HG03060 (cell line): ENCODE data around the gene LRCH4.

ENCODE experiments used
- ATAC-seq: cut with Tn5 transposase; IDR thresholded peaks from one replicate; pipeline ENCODE4 v1.9.1; 2021; ENCODE audit warnings: low read depth, moderate number of reproducible peaks; ENCODE audit not compliant: unreplicated experiment

The LRCH4 gene

GRCh38 chr7:100585511-100586265 is at the start of gene LRCH4:
Gene LRCH4, minus strand, starts transcription at chr7:100586129. Its CDS starts 29 bp downstream, at chr7:100586100.
- peak; percentile 18 for ATAC-seq

GRCh38 chr7:100632951-100633717 is 47.2 kb upstream of the LRCH4 start:
- ATAC-seq: no peak

DNA sequence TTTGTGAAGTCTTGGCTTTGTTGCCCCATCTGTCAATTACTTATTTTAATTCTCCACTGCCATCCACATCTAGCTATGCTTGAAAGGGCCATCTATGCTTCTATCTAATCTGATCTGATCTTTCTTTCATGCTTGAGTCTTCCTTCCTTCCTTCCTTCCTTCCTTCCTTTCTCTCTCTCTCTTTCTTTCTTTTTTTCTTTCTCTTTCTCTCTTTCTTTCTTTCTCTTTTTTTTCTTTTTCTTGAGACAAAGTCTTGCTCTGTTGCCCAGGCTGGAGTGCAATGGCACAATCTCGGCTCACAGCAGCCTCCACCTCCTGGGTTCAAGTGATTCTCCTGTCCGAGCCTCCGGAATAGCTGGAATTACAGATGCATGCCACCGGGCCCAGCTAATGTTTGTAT is 44.1 kb upstream of the LRCH4 start:
- ATAC-seq: no peak

DNA sequence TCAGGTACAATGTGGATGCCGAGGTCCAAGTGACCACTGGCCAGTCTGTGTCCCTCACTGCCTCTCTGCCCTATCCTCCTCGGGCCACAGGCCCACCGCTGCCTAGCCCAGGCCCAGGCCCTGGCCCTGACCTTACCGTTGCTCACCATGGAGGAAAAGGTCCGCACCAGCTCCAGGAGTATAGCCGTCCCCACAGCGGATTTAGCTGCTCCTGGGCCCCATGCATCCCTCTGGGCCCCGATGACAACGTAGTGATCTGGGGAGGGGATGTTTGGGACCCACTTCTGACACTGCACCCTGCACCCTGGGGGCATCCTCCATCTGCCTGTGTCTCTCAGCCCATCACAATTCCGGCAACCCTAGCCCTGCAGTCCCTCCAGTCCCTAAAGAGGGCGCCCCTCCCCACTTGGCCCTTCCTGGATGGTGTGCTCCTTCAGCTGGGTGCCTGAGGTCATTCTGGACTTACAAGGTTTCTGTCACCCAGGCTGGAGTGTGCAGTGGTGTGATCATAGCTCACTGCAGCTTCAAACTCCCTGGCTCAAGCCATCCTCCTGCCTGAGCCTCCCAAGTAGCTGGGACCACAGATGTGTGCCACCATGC is 43.3 kb upstream of the LRCH4 start:
- no peak for ATAC-seq

- ATAC-seq: no peak
These were observed 41.3 kb upstream of the LRCH4 start for GRCh38 chr7:100627238-100627549.

- no peak for ATAC-seq
These were observed 40.8 kb upstream of the LRCH4 start for GRCh38 chr7:100626530-100627237.

DNA sequence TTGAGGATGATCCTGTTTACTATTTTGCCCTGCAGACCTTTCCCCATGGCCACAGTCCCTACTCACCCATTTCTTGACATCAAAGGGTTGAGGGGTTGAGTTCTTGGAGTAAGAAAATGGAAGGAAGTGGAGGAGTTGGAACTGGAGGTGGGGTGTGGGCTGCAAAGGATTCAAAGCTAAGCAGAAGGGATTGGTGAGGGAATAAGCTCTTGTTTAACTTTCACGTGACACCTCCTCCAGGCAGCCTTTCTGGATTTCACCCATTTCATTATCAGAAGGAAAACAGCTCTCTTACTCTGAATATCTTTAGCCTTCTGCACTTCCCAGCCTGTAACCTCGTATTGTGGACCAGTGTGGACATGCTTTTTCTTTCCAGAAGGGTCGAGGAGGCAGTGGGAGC is 40.1 kb upstream of the LRCH4 start:
- ATAC-seq: no peak

GRCh38 chr7:100623951-100624824 is 38.3 kb upstream of the LRCH4 start:
- no peak for ATAC-seq

DNA sequence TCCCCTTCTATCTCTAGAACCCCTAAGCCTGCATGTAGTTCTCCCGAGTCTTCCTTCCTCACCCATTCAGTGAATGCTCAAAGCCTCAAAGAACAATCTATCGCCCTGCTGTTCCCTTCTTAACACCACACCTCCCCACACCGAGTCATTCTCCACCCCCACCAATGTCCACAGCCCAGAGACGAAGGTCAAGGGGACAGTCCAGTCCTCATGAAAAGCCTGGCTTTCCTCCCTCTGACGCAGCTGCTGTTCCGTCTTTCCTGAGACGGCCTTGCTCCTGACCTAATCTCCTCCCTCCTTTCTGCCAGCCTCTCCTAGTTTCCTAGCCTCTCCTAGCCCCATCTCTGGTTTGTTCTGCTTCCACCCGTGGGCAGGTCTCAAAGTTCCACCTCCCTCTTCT is 35.6 kb upstream of the LRCH4 start:
- no peak for ATAC-seq

DNA sequence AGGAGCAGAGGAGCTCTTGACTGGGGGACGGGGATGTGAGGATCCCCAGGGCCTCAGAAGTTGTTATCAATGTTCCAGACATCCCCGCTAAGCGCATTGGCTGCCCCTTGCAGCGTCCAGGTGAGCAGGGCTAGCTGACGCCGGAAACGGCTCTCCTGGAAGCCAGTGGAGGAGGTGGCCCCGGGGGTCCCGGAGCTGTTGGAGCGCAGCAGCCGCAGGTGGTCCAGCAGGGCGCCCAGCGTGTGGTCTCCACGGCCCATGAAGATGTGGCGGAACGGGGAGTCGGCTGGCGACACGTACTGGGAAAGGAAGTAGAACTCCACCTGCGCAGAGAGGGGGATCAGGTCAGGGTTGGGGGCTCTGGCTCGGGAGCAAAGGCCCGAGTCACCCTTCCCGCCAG is 34.9 kb upstream of the LRCH4 start:
- ATAC-seq: no peak

GRCh38 chr7:100620239-100620638 is 34.3 kb upstream of the LRCH4 start:
- no peak for ATAC-seq

DNA sequence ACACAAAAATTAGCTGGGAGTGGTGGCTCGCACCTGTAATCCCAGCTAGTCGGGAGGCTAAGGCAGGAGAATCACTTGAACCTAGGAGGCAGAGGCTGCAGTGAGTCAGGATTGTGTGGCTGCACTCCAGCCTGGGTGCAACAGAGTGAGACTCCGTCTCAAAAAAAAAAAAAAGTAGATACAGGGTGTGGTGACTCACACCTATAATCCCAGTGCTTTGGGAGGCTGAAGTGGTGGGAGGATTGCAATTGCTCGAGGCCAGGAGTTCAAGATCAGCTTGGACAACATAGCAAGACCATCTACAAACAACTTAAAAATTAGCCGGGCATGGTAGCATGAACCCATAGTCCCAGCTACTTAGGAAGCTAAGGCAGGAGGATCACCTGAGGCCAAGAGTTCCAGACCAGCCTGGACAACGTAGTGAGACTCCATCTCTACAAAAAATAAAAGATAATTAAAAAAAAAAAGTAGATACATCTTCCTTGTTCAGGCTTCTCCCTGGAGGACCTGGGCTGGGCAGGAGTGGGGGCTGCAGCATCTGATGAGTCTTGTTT is 28.5 kb upstream of the LRCH4 start:
- no peak for ATAC-seq

DNA sequence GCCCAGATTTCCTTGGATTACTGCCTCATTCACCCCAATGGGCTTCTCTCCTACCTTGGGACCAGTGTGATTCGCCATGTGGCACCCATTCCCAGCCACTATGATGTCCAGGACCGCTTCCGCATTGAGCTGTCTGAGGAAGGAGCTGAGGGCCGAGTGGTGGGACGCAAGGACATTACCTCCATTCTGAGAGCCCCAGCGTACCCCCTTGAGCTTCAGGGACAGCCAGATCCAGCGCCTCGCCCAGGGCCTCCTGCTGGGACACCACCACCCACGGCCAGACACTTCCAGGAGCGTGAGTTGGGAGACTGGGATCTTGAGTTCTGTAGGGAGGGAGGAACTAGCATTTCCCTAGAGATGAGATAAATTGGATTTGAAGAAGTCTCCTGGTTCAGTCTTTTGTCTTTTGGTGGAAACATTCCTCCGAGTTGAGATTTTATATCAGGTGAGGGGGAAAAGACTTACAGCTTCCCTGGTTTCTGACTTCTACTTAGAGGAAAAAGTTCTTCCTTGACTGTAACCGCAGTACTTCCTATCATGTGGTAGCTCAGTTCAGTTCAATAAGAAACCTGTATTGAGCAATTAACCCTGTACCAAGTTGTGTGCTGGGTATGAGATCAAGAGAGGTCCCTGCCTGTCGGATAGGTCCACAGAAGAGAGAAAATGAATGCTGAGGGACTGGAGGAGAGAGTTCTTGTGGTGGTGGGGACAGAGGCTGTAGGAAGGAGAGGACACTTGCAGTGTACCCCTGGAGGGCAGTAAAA is 27.7 kb upstream of the LRCH4 start:
- ATAC-seq: no peak

- no peak for ATAC-seq
These were observed 26.9 kb upstream of the LRCH4 start for GRCh38 chr7:100612730-100613390.

DNA sequence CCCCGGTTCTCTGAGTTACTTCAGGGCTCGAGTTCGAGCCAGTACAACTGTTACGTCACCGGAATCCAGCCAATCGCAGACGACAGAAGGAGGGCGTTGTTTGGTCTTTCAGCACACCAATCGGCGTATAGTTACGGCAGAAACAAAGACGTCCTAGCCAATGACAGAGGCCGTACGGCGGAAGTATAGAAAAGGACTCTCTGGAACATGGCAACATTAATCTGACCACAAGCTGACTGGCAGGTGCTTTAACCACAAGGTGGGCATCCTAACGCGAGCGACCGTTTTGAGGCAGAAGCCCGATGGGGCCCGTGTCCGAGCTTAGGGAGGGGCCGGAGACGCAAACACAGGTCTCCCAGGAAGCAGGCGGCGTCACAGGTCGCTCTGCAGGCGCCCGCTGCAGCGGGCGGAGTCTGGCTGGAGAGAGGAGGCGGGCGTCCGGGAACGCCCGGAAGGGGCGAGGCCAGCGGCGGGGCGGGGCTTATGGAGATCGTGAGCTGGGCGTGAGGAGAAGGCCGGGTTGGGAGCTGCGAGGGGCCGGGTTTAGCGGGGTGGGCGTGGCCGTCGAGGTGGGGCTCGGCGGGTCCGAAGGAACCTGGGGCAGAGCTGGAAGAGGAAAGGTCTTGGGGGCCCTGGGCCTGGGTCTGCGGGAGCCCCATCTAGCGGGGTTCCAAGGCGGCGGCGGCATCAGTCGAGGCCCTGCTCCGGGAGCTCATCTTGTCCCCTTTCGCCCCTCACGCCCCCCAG is 26.2 kb upstream of the LRCH4 start, which contains the start of gene MOSPD3:
Gene MOSPD3, plus strand, starts transcription at position 558 of the 747 bp plus-strand sequence. CDS start 252 bp downstream, outside the sequence.
- ATAC-seq: peak; percentile 93

DNA sequence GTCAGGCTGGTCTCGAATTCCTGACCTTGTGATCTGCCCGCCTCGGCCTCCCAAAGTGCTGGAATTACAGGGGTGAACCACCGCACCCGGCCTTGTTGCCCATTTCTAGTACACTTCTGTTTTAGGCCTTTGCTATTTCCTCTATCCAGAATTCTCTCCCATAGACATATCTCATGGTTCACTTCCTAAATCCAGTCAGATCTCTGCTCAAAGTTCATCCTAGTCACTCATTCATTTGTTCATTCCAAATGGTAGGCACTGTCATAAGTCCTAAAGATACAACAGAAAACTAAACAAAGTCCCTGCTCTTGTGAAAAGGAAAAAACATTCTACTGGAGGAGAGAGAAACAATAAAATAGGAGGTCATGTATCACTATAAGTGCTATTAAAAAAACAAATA is 24.0 kb upstream of the LRCH4 start:
- ATAC-seq: no peak

DNA sequence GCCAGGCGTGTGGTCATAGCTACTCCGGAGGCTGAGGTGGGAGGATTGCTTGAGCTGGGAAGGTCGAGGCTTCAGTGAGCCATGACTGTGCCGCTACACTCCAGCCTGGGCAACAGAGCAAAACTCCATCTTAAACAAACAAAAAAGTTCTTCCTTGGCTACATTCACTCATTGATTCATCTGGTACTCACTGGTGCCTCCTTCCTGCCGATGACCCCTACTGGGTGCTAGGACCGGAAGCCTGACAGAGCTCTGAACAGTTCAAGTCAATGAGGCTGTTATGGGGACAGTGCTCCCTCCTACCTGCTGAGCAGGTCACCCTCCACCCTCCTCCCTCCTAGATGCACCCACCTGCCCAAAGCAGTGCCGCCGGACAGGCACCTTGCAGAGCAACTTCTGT is 21.2 kb upstream of the LRCH4 start:
- no peak for ATAC-seq

GRCh38 chr7:100606313-100606712 is 20.4 kb upstream of the LRCH4 start:
- no peak for ATAC-seq
